Calu3 (cell line): ENCODE measurements around the gene WIPI1. TPM values are rescaled to one million over a fixed set of nuclear protein-coding genes. Genes with fewer than 3 reads are reported as not detected.

Experiments used
- BruUV-seq: library from RNA; stranded (reverse); fragments of 400-500 nt; replicated peaks from 2 replicates; lab custom pipeline; 2021; lab: Mats Ljungman, UMichigan
- CTCF ChIA-PET: fragments of 300-600 bp; sonication (Branson Sonifier 250); formaldehyde crosslinking; loops from one replicate; lab custom pipeline; 2022; ENCODE audit warnings: antibody characterized with exemption; lab: Charles Lee
- DNase-seq: peaks from one replicate; pipeline ENCODE4 v3.0.0; 2022
- H3K27ac Mint-ChIP-seq: one replicate; pipeline ENCODE4 v1.8.0; 2022; ENCODE audit warnings: mixed read lengths; ENCODE audit not compliant: unreplicated experiment
- H3K27me3 Mint-ChIP-seq: one replicate; pipeline ENCODE4 v1.8.0; 2022; ENCODE audit warnings: mixed read lengths; ENCODE audit not compliant: unreplicated experiment
- H3K36me3 Mint-ChIP-seq: one replicate; pipeline ENCODE4 v1.8.0; 2022; ENCODE audit warnings: mild to moderate bottlenecking, moderate library complexity, mixed read lengths; ENCODE audit not compliant: insufficient read depth, unreplicated experiment
- H3K4me1 Mint-ChIP-seq: one replicate; pipeline ENCODE4 v1.8.0; 2022; ENCODE audit warnings: mild to moderate bottlenecking, low read depth, mixed read lengths; ENCODE audit not compliant: unreplicated experiment
- H3K4me3 Mint-ChIP-seq: one replicate; pipeline ENCODE4 v1.8.0; 2022; ENCODE audit warnings: mild to moderate bottlenecking, low read depth, moderate library complexity, mixed read lengths; ENCODE audit not compliant: unreplicated experiment
- H3K9me3 Mint-ChIP-seq: one replicate; pipeline ENCODE4 v1.8.0; 2022; ENCODE audit warnings: low read depth, mixed read lengths; ENCODE audit not compliant: unreplicated experiment
- CTCF ChIP-seq: fragments of 200-600 bp; IDR thresholded peaks from one replicate; pipeline ENCODE4 v1.8.0; 2022; ENCODE audit warnings: antibody characterized with exemption; ENCODE audit not compliant: unreplicated experiment
- intact Hi-C: fragments of 100-400 bp; cut with micrococcal nuclease; formaldehyde crosslinking; loops from one replicate; pipeline ENCODE4 v1.10.0; 2022; ENCODE audit not compliant: unreplicated experiment
- total RNA-seq: library from RNA; stranded (reverse); gene quantifications from 2 replicates; pipeline ENCODE4 v1.2.3, GENCODE V29; 2022

WIPI1 gene
- total RNA-seq, 1 experiment from 2014 or later: 43.4 TPM

- TF ChIP-seq CTCF: peak; percentile 67
- Mint-ChIP-seq H3K9me3 (peaks cover 3% of the 10 kb centered on the region), H3K27ac (no peak overlapping the region), H3K36me3 (no peaks in the 10 kb centered on the region), H3K27me3 (peaks cover 13% of the 10 kb centered on the region), H3K4me3 (no peak overlapping the region), H3K4me1 (no peaks in the 10 kb centered on the region)
- CTCF ChIA-PET: interaction anchor here (0.6 to 2.1 kb wide), 18 partner anchors 8 to 341 kb away, joined by 3 to 21 read pairs (median 4); no protein-coding TSS in a partner anchor
- peak; percentile 75 for DNase-seq
- no TSS peak for BruUV-seq
- intact Hi-C loops: loop anchor here (2.0 kb wide), 1 partner anchor 136 kb away; no protein-coding TSS in a partner anchor
These were observed 58.3 kb downstream of the WIPI1 start for GRCh38 chr17:68398691-68399637.

- intact Hi-C loops: no loop called here
- TF ChIP-seq CTCF: no peak
- BruUV-seq: no TSS peak
- Mint-ChIP-seq H3K36me3 (no peaks in the 10 kb centered on the region), H3K4me1 (no peaks in the 10 kb centered on the region), H3K4me3 (no peak overlapping the region), H3K9me3 (peaks cover 3% of the 10 kb centered on the region), H3K27me3 (peaks cover 8% of the 10 kb centered on the region), H3K27ac (no peak overlapping the region)
- CTCF ChIA-PET: no interaction called here
- DNase-seq: no peak
These were observed 60.2 kb downstream of the WIPI1 start for GRCh38 chr17:68397108-68397536.

- CTCF ChIA-PET: interaction anchor here (0.6 kb wide), 1 partner anchor 16 kb away, joined by 4 read pairs; no protein-coding TSS in a partner anchor
- Mint-ChIP-seq H3K27me3 (peaks cover 1% of the 10 kb centered on the region), H3K27ac (no peak overlapping the region), H3K9me3 (peaks cover 3% of the 10 kb centered on the region), H3K36me3 (no peaks in the 10 kb centered on the region), H3K4me1 (no peaks in the 10 kb centered on the region), H3K4me3 (no peak overlapping the region)
- BruUV-seq: no TSS peak
- intact Hi-C loops: no loop called here
- no peak for TF ChIP-seq CTCF
- DNase-seq: no peak
These were observed 60.8 kb downstream of the WIPI1 start for GRCh38 chr17:68396226-68397107.

GRCh38 chr17:68394608-68395331 lies 62.5 kb downstream of the WIPI1 start:
- Mint-ChIP-seq H3K9me3 (peaks cover 3% of the 10 kb centered on the region), H3K27ac (no peak overlapping the region), H3K27me3 (no peaks in the 10 kb centered on the region), H3K36me3 (no peaks in the 10 kb centered on the region), H3K4me3 (no peak overlapping the region), H3K4me1 (no peaks in the 10 kb centered on the region)
- no TSS peak for BruUV-seq
- intact Hi-C loops: no loop called here
- CTCF ChIA-PET: no interaction called here
- no peak for DNase-seq
- TF ChIP-seq CTCF: no peak
